HEK293T (cell line): Measurements from ENCODE around the gene STARD13.

Experiments
- ARNT ChIP-seq: fragments of 450-650 bp; IDR thresholded peaks from 2 replicates; pipeline ENCODE4 v1.6.1; 2017; ENCODE audit warnings: mild to moderate bottlenecking
- BHLHE40 ChIP-seq: fragments of 450-650 bp; IDR thresholded peaks from 2 replicates; pipeline ENCODE4 v1.6.1; 2016; ENCODE audit warnings: mild to moderate bottlenecking, moderate library complexity, borderline replicate concordance
- FOXA1 ChIP-seq: fragments of 450-650 bp; IDR thresholded peaks from 2 replicates; pipeline ENCODE4 v1.6.1; 2016; ENCODE audit warnings: mild to moderate bottlenecking
- FOXK2 ChIP-seq: fragments of 450-650 bp; IDR thresholded peaks from 2 replicates; pipeline ENCODE4 v1.6.1; 2016; ENCODE audit warnings: mild to moderate bottlenecking
- FOXM1 ChIP-seq: fragments of 450-650 bp; IDR thresholded peaks from 2 replicates; pipeline ENCODE4 v1.6.1; 2017; ENCODE audit warnings: mild to moderate bottlenecking, borderline replicate concordance
- HDGF ChIP-seq: fragments of 450-650 bp; IDR thresholded peaks from 2 replicates; pipeline ENCODE4 v1.6.1; 2017; ENCODE audit warnings: antibody characterized with exemption, borderline replicate concordance
- L3MBTL2 ChIP-seq: fragments of 450-650 bp; conservative IDR thresholded peaks from 2 replicates; pipeline ENCODE4 v1.6.1; 2016; ENCODE audit warnings: mild to moderate bottlenecking
- SP1 ChIP-seq: fragments of 450-650 bp; IDR thresholded peaks from 2 replicates; pipeline ENCODE4 v1.6.1; 2017
- SUZ12 ChIP-seq: fragments of 450-650 bp; IDR thresholded peaks from 2 replicates; pipeline ENCODE4 v1.6.1; 2016; ENCODE audit warnings: mild to moderate bottlenecking
- TARDBP ChIP-seq: fragments of 450-650 bp; IDR thresholded peaks from 2 replicates; pipeline ENCODE4 v1.6.1; 2016
- ZNF384 ChIP-seq: fragments of 450-650 bp; IDR thresholded peaks from 2 replicates; pipeline ENCODE4 v1.6.1; 2016

- TF ChIP-seq ZNF384 = no peak
- no peak for TF ChIP-seq TARDBP
- TF ChIP-seq L3MBTL2 = no peak
- no peak for TF ChIP-seq BHLHE40
- no peak for TF ChIP-seq HDGF
- no peak for TF ChIP-seq FOXA1
- no peak for TF ChIP-seq FOXK2
- no peak for TF ChIP-seq SP1
- TF ChIP-seq SUZ12 = no peak
- TF ChIP-seq FOXM1 = no peak
- TF ChIP-seq ARNT = no peak
These were observed 219.2 kb downstream of the STARD13 start for GRCh38 chr13:33066329-33066728.
